BLaER1 treated with 17β-estradiol and CSF1 and Interleukin-3, amounts not matched to agents 10 nM and 100 nM (cell line): ENCODE data around the gene SH2D1B.
A peak's percentile ranks its signal among the peaks of the same experiment; 100 is the strongest.
"Not testable (repeated sequence)": the region's sequence is repeated elsewhere in the genome, so short reads cannot be mapped to it uniquely, and the experiment has no call there.

Experiments
- H3K27ac ChIP-seq, 11 experiments: shearing (Covaris generic); formaldehyde crosslinking; 2 replicates each; pipeline ENCODE4 v1.8.1; 2022
- H3K27me3 ChIP-seq, 11 experiments: shearing (Covaris generic); formaldehyde crosslinking; 2 replicates each; pipeline ENCODE4 v1.8.1; 2022
- H3K36me3 ChIP-seq, 11 experiments: shearing (Covaris generic); formaldehyde crosslinking; 2 replicates each; pipeline ENCODE4 v1.8.1; 2022
- H3K4me1 ChIP-seq, 10 experiments: shearing (Covaris generic); formaldehyde crosslinking; 2 replicates each; pipeline ENCODE4 v1.8.1; 2022
- H3K4me2 ChIP-seq, 11 experiments: shearing (Covaris generic); formaldehyde crosslinking; 2 replicates each; pipeline ENCODE4 v1.8.1; 2022
- H3K4me3 ChIP-seq, 10 experiments: shearing (Covaris generic); formaldehyde crosslinking; 2 replicates each; pipeline ENCODE4 v1.8.1; 2022
- H3K9ac ChIP-seq, 11 experiments: shearing (Covaris generic); formaldehyde crosslinking; 2 replicates each; pipeline ENCODE4 v1.8.1; 2022
- H3K9me3 ChIP-seq, 11 experiments: shearing (Covaris generic); formaldehyde crosslinking; replicated peaks in 1 of 11; 2 replicates each; pipeline ENCODE4 v1.8.1; 2022
- H4K20me1 ChIP-seq, 11 experiments: shearing (Covaris generic); formaldehyde crosslinking; 2 replicates each; pipeline ENCODE4 v1.8.1; 2022
- Cebpa-rat ChIP-seq, 11 experiments: shearing (Covaris generic); IDR thresholded peaks; 2 replicates each; pipeline ENCODE4 v1.8.1; 2022

SH2D1B gene

DNA sequence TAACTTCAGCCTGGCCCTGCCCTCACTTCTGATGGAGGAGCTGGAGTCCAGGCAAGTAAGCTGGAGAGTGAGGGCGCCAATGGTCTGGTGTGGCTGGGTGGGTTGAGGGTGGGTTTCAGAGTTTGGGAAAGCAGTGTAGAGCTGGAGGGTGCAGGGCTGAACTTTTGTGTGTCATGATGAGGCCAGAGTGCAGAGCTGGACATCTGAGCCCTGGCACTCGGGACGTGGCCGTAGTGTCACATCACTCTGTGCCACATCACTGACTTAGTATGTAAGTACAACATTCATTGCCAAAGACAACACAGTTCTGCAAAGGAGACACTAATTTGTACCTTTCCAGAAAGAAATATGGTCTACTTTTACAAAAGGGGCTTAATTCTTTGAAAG lies 51.1 kb downstream of the SH2D1B start:
- no peak overlapping the region for H3K4me2 ChIP-seq
- H3K9ac ChIP-seq = no peak overlapping the region
- no peaks in the 10 kb centered on the region for H3K36me3 ChIP-seq
- H3K4me3 ChIP-seq = no peak overlapping the region
- no peaks in the 10 kb centered on the region for H3K9me3 ChIP-seq
- no peaks in the 10 kb centered on the region for H4K20me1 ChIP-seq
- no peak for TF ChIP-seq Cebpa-rat (IDR thresholded peaks at IDR 0.05)
- H3K27me3 ChIP-seq = no peaks in the 10 kb centered on the region
- peaks cover 0 to 5% (median 0%) of the 10 kb centered on the region in 10 experiments; a peak in 3 of 20 replicates for H3K4me1 ChIP-seq
- H3K27ac ChIP-seq = no peak overlapping the region

DNA sequence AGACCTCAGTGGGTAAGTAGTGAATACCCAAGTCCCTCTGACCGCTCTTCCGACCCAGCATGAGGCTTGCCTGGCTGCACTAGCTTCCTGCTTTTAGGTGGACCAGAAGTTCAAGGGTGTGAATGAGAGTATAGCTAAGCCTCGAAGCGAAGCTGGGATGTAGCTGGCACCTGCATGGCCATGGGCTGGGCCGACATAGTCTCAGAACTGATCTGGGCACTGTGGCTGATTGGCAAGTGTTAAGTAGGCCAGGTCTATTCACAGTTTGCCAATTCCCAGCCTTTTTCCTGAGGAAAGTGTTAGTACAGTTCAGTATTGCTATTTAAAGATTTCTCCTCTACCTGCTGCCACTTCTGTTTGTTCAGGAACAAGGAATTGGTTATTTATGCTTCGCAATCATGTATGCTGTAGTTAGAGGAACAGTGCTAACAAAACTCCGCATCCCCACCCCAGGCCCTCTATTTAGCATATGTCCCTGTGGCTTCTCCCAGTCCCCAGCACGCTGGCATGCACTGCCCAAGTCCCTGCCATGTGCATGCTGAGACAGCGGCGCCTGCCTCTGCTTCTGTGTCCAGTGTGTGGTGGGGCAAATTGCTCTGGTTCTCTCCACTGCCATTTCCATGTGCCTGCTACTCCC lies 51.6 kb downstream of the SH2D1B start:
- no peak overlapping the region for H3K4me3 ChIP-seq
- no peak for TF ChIP-seq Cebpa-rat (IDR thresholded peaks at IDR 0.05)
- H3K36me3 ChIP-seq = no peaks in the 10 kb centered on the region
- no peak overlapping the region for H3K27ac ChIP-seq
- H3K9me3 ChIP-seq = no peaks in the 10 kb centered on the region
- peaks cover 0 to 5% (median 0%) of the 10 kb centered on the region in 10 experiments; a peak in 3 of 20 replicates for H3K4me1 ChIP-seq
- H3K9ac ChIP-seq = no peak overlapping the region
- H4K20me1 ChIP-seq = no peaks in the 10 kb centered on the region
- H3K27me3 ChIP-seq = no peaks in the 10 kb centered on the region
- no peak overlapping the region for H3K4me2 ChIP-seq

GRCh38 chr1:162359523-162360236 lies 52.3 kb downstream of the SH2D1B start:
- Histone ChIP-seq H3K36me3 (no peaks in the 10 kb centered on the region), H4K20me1 (no peaks in the 10 kb centered on the region), H3K27me3 (no peaks in the 10 kb centered on the region), H3K4me3 (no peak overlapping the region), H3K27ac (no peak overlapping the region), H3K4me2 (no peak overlapping the region), H3K4me1 (peaks cover 0 to 5% (median 0%) of the 10 kb centered on the region in 10 experiments; a peak in 6 of 20 replicates), H3K9ac (no peak overlapping the region), H3K9me3 (no peaks in the 10 kb centered on the region)
- no peak for TF ChIP-seq Cebpa-rat (IDR thresholded peaks at IDR 0.05)

DNA sequence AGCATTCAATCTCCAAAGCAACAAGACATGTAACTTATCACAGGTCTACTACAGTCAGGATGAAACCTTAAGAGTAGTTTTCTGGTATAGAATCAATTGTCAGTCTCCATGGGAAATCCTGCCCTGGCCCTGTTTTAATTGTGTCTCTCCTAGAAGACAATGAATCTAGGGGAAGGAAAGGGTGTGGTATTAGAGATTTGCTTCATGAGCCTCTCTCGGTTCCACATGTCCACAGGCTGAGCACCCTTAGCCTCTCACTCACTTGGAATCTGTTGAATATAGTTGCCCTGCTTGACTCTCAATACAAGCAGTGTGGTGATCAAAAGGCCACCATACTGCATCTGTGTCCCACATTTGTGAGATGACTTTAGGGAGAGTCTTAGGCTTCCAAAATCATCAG lies 53.0 kb downstream of the SH2D1B start:
- H3K27me3 ChIP-seq = no peaks in the 10 kb centered on the region
- no peak for TF ChIP-seq Cebpa-rat (IDR thresholded peaks at IDR 0.05)
- H4K20me1 ChIP-seq = no peaks in the 10 kb centered on the region
- no peak overlapping the region for H3K9ac ChIP-seq
- H3K27ac ChIP-seq = no peak overlapping the region
- no peaks in the 10 kb centered on the region for H3K36me3 ChIP-seq
- H3K4me1 ChIP-seq = peaks cover 0 to 8% (median 2%) of the 10 kb centered on the region in 10 experiments; a peak in 9 of 20 replicates
- no peak overlapping the region for H3K4me3 ChIP-seq
- no peaks in the 10 kb centered on the region for H3K9me3 ChIP-seq
- H3K4me2 ChIP-seq = no peak overlapping the region

DNA sequence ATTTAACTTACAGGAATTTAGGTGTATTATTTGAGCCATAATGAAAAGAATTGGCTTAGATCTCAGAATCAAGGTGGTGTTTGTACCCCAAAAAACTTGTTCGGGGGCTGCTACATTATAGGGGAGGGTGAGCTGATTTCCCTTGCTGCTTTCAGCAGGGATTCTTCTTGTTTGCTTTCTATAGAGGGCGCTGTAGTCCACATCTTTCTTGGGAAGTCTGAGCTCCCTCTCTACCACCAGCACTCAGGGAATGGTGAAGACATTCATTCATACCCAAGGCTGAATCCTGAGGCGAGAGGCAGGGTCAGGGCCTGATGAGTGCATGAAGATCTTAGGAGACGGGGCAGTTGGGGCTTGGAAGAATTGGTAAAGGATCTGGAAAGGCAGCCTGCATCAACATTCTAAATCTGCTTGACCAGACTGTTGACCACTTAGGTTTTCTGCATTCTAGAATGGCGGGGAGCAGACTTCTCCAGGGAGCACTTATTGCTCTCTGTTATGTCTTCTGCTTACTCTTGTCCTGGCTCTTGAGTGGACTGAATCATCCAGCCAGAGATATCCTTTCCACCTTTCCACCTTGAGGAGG lies 54.2 kb downstream of the SH2D1B start:
- Histone ChIP-seq H3K9ac (no peak overlapping the region), H3K36me3 (no peaks in the 10 kb centered on the region), H3K4me1 (peaks cover 0 to 18% (median 2%) of the 10 kb centered on the region in 10 experiments; a peak in 9 of 20 replicates), H3K9me3 (no peaks in the 10 kb centered on the region), H3K4me3 (no peak overlapping the region), H3K27ac (no peak overlapping the region), H3K4me2 (no peak overlapping the region), H4K20me1 (no peaks in the 10 kb centered on the region), H3K27me3 (no peaks in the 10 kb centered on the region)
- TF ChIP-seq Cebpa-rat (IDR thresholded peaks at IDR 0.05) = no peak

DNA sequence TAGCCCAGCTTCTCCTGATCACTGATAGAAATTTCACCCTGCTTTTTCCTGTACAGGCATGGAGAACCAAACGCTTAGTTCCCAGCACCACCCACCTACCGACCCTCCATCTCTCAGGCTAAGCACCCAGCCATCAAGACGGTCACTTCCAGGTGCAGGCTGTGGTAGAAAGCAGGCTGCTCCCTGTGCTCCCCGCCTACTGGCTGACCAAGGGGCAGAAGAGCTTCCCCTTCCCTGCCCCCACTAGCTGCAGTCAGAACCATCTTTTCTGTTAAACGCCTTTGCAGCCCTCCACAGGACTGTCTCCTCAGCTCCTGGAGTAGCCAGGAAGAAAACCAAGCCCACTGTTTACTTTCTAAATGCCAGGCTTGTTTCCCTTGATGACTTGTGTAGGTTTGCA lies 58.2 kb downstream of the SH2D1B start:
- Histone ChIP-seq H3K4me1 (peaks cover 0 to 45% (median 4%) of the 10 kb centered on the region in 10 experiments; a peak in 6 of 20 replicates), H3K36me3 (no peaks in the 10 kb centered on the region), H3K9ac (no peak overlapping the region), H3K27ac (no peak overlapping the region), H3K4me2 (peak overlapping the region in 4 of 11 experiments; percentile 9 to 52 (median 20); a peak in 5 of 22 replicates), H4K20me1 (no peaks in the 10 kb centered on the region), H3K4me3 (no peak overlapping the region), H3K9me3 (no peaks in the 10 kb centered on the region), H3K27me3 (no peaks in the 10 kb centered on the region)
- TF ChIP-seq Cebpa-rat (IDR thresholded peaks at IDR 0.05) = no peak

DNA sequence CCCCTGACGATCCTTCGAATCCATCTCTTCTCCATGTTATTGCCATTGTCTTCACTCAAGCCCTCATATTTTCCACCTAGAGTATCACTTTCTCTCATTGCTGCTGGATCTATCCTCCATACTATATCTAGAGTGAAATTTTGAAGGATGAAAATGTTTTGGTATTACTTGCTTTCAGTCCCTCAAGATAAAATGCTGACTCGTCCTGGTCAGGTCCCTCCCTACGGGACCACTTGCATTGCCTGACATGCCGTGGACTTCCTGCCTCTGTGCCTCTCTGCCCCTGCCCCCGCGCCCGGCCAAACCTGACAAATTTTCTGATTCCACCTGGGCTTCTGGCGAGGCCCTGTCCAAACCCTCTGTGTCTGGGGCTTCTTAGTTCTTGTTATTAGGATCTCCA lies 58.9 kb downstream of the SH2D1B start:
- Histone ChIP-seq H3K4me2 (peak overlapping the region in 4 of 11 experiments; percentile 9 to 52 (median 20); a peak in 2 of 22 replicates), H4K20me1 (no peaks in the 10 kb centered on the region), H3K36me3 (no peaks in the 10 kb centered on the region), H3K9ac (no peak overlapping the region), H3K9me3 (no peaks in the 10 kb centered on the region), H3K27me3 (no peaks in the 10 kb centered on the region), H3K27ac (no peak overlapping the region), H3K4me1 (peaks cover 0 to 45% (median 4%) of the 10 kb centered on the region in 10 experiments; a peak in 6 of 20 replicates), H3K4me3 (no peak overlapping the region)
- no peak for TF ChIP-seq Cebpa-rat (IDR thresholded peaks at IDR 0.05)

GRCh38 chr1:162351874-162352273 lies 60.1 kb downstream of the SH2D1B start:
- Histone ChIP-seq H3K4me2 (peak overlapping the region in 2 of 11 experiments; percentile 16 to 37; a peak in 3 of 22 replicates), H3K4me1 (peaks cover 0 to 45% (median 4%) of the 10 kb centered on the region in 10 experiments; a peak in 6 of 20 replicates)
- H3K27ac ChIP-seq, H3K9me3 ChIP-seq, H3K27me3 ChIP-seq, H4K20me1 ChIP-seq, H3K9ac ChIP-seq, H3K4me3 ChIP-seq, H3K36me3 ChIP-seq: not testable (repeated sequence)

- no peak for TF ChIP-seq Cebpa-rat (IDR thresholded peaks at IDR 0.05)
- Histone ChIP-seq H3K4me3 (no peak overlapping the region), H3K9me3 (no peaks in the 10 kb centered on the region), H3K36me3 (no peaks in the 10 kb centered on the region), H3K9ac (no peak overlapping the region), H3K27me3 (no peaks in the 10 kb centered on the region), H3K4me1 (peaks cover 0 to 45% (median 4%) of the 10 kb centered on the region in 10 experiments; a peak in 6 of 20 replicates), H3K4me2 (peak overlapping the region in 2 of 11 experiments; percentile 16 to 37; a peak in 3 of 22 replicates), H4K20me1 (no peaks in the 10 kb centered on the region), H3K27ac (no peak overlapping the region)
Observed at GRCh38 chr1:162351246-162351842, 60.6 kb downstream of the SH2D1B start.
